ENCODE results near the gene EPN2.

DNA sequence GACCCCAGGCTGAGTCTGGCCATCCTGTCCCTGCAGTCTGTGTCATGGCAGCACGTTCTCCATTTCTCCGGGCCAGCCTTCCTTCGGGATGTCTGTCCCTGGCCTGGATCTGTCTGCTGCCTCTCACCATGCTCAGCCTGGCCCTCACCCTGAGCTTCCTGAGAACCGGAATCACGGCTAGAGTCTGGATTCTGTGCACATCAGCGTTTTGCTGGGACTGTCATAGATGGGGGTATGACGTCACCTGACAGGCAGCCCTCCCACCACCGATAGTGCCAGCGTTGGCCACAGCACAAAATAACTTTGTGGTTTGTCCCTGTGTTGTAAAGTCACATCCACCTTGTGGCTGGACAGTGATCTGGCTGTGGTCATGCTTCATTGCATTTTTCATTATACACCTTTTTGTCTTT, 66.2 kb downstream of the EPN2 start:
- no peak for TF ChIP-seq POLR2AphosphoS5 (IDR thresholded peaks at IDR 0.05; ENCODE audit: low read depth, low read length)
- TF ChIP-seq, protein P1, sequence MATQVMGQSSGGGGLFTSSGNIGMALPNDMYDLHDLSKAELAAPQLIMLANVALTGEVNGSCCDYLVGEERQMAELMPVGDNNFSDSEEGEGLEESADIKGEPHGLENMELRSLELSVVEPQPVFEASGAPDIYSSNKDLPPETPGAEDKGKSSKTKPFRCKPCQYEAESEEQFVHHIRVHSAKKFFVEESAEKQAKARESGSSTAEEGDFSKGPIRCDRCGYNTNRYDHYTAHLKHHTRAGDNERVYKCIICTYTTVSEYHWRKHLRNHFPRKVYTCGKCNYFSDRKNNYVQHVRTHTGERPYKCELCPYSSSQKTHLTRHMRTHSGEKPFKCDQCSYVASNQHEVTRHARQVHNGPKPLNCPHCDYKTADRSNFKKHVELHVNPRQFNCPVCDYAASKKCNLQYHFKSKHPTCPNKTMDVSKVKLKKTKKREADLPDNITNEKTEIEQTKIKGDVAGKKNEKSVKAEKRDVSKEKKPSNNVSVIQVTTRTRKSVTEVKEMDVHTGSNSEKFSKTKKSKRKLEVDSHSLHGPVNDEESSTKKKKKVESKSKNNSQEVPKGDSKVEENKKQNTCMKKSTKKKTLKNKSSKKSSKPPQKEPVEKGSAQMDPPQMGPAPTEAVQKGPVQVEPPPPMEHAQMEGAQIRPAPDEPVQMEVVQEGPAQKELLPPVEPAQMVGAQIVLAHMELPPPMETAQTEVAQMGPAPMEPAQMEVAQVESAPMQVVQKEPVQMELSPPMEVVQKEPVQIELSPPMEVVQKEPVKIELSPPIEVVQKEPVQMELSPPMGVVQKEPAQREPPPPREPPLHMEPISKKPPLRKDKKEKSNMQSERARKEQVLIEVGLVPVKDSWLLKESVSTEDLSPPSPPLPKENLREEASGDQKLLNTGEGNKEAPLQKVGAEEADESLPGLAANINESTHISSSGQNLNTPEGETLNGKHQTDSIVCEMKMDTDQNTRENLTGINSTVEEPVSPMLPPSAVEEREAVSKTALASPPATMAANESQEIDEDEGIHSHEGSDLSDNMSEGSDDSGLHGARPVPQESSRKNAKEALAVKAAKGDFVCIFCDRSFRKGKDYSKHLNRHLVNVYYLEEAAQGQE (IDR thresholded peaks at IDR 0.05; ENCODE audit: insufficient read depth in 1 of 2, low read depth in 2 of 2, low read length in 2 of 2): no peak
- no peak for TF ChIP-seq FOXP2 (optimal IDR thresholded peaks at IDR 0.05; ENCODE audit: borderline replicate concordance, extremely low read depth, extremely low read length, insufficient read depth)
- TF ChIP-seq SIN3A (IDR thresholded peaks at IDR 0.05; ENCODE audit: borderline replicate concordance, insufficient read depth, low read length): no peak
